ENCODE data around the gene PCDHA4. TPM values are rescaled to one million over a fixed set of nuclear protein-coding genes. Genes with fewer than 3 reads are reported as not detected.

PCDHA4 gene
- total RNA-seq, 1 experiment from 2014 or later = not detected

DNA sequence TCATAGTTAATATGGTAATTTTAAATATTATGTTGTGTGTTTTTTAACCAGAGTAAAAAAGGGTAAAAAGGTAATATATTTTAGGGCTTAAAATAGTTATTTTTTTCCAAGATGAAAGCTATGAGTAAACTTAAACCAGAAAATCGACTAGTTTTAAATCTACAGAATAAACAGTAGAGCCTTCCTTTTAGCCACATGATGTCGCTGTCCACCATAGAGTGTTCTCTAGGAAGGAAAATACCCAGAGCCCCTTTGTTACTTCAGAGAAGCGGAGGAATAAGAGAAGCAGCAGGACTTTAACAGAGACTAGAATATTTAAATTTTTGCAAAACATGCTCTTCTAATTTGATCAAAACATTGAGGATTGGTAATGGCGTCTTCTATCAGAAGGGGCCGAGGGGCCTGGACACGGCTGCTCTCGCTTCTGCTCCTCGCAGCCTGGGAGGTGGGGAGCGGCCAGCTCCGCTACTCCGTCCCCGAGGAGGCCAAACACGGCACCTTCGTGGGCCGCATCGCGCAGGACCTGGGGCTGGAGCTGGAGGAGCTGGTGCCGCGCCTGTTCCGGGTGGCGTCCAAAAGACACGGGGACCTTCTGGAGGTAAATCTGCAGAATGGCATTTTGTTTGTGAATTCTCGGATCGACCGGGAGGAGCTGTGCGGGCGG, 12.1 kb upstream of the PCDHA4 start, which contains the start of gene PCDHA2:
Gene PCDHA2 (plus strand): TSS at position 258 of the 664 bp plus-strand sequence.
- Histone ChIP-seq H3K27me3 (ENCODE audit: insufficient read depth, low read length) (no peaks in the 10 kb centered on the region), H3K4me2 (ENCODE audit: low read length) (no peak within 1 kb of the TSS), H3K27ac (ENCODE audit: low read depth, low read length) (no peak within 1 kb of the TSS), H3K9ac (ENCODE audit: low read length) (no peak within 1 kb of the TSS), H3K36me3 (ENCODE audit: control insufficient read depth in 1 of 2, insufficient read depth in 2 of 2, low read length in 2 of 2) (no peaks in the 10 kb centered on the region), H3K9me2 (ENCODE audit: insufficient read depth) (no peaks in the 10 kb centered on the region), H3K4me3 (replicated peaks in 1 of 2; ENCODE audit: low read depth in 1 of 2, low read length in 2 of 2) (no peak within 1 kb of the TSS), H3K4me1 (ENCODE audit: control insufficient read depth in 1 of 2, insufficient read depth in 2 of 2, low read length in 2 of 2) (no peaks in the 10 kb centered on the region), H3K9me3 (ENCODE audit: control insufficient read depth in 1 of 2, insufficient read depth in 1 of 2, low read depth in 1 of 2, low read length in 2 of 2) (no peaks in the 10 kb centered on the region), H4K20me1 (ENCODE audit: insufficient read depth) (no peaks in the 10 kb centered on the region), H2AFZ (ENCODE audit: low read depth, low read length, poor library complexity, severe bottlenecking) (no peak within 1 kb of the TSS), H3K79me2 (ENCODE audit: insufficient read depth, low read length) (no peaks in the 10 kb centered on the region)
- ATAC-seq (no peak), DNase-seq (ENCODE audit: low read depth, low spot score) (no peak)
- intact Hi-C loops (cut with micrococcal nuclease) = no loop called here
- TF ChIP-seq CEBPB (IDR thresholded peaks at IDR 0.05; ENCODE audit: low read depth) = no peak
- no peak for TF ChIP-seq YY1 (IDR thresholded peaks at IDR 0.05; ENCODE audit: extremely low read depth, insufficient replicate concordance, low read depth, low read length)
- TF ChIP-seq ELF1 (IDR thresholded peaks at IDR 0.05; ENCODE audit: borderline replicate concordance, low read depth) = no peak
- TF ChIP-seq CTCF (IDR thresholded peaks at IDR 0.05 in 2 of 3, conservative IDR thresholded peaks at IDR 0.05 in 1 of 3; ENCODE audit: borderline replicate concordance in 1 of 3, insufficient read depth in 1 of 3, low read depth in 2 of 3, low read length in 2 of 3) = peak in 1 of 3 experiments; percentile 17; a peak in 2 of 6 replicates
- TF ChIP-seq, protein P1, sequence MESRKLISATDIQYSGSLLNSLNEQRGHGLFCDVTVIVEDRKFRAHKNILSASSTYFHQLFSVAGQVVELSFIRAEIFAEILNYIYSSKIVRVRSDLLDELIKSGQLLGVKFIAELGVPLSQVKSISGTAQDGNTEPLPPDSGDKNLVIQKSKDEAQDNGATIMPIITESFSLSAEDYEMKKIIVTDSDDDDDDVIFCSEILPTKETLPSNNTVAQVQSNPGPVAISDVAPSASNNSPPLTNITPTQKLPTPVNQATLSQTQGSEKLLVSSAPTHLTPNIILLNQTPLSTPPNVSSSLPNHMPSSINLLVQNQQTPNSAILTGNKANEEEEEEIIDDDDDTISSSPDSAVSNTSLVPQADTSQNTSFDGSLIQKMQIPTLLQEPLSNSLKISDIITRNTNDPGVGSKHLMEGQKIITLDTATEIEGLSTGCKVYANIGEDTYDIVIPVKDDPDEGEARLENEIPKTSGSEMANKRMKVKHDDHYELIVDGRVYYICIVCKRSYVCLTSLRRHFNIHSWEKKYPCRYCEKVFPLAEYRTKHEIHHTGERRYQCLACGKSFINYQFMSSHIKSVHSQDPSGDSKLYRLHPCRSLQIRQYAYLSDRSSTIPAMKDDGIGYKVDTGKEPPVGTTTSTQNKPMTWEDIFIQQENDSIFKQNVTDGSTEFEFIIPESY (IDR thresholded peaks at IDR 0.05; ENCODE audit: extremely low read depth, insufficient replicate concordance, low read length) = no peak
- TF ChIP-seq TCF7L2 (IDR thresholded peaks at IDR 0.05; ENCODE audit: borderline replicate concordance, extremely low read depth, insufficient read depth, insufficient read length) = no peak
- ChIA-PET RAD21 (ENCODE audit: low non-redundant PET in 1 of 2, low total read pairs in 2 of 2, uncharacterized antibody in 2 of 2, unreplicated experiment in 2 of 2) (no interaction called here), POLR2A (no interaction called here), CTCF (no interaction called here)
- no TSS peak for BruUV-seq (replicated peaks)

Measured in HCT116 (cell line).